Esophagus muscularis mucosa (tissue), 4 donors: ENCODE measurements around the gene PTPRT. TPM values are rescaled to one million over a fixed set of nuclear protein-coding genes. Genes with fewer than 3 reads are reported as not detected.
A peak's percentile ranks its signal among the peaks of the same experiment; 100 is the strongest.

Source experiments
- DNase-seq: peaks from one replicate; pipeline ENCODE4 v3.0.0-alpha.2; 2017; ENCODE audit errors: extremely low spot score
- H3K27ac ChIP-seq, 4 donors: fragments of 200-600 bp; sonication (generic); replicated peaks in 1 of 4; 1 replicate in 3 of 4; 2 replicates in 1 of 4; pipeline ENCODE4 v1.5.1; 2016 to 2019; ENCODE audit warnings: mild to moderate bottlenecking in 1 of 4
- H3K27me3 ChIP-seq, 4 donors: fragments of 200-600 bp; sonication (generic); one replicate each; pipeline versions ENCODE4 v1.5.1 to v1.6.0; 2016 to 2019
- H3K36me3 ChIP-seq, 4 donors: fragments of 200-600 bp; sonication (generic); one replicate each; pipeline ENCODE4 v1.5.1; 2016 to 2019
- H3K4me1 ChIP-seq, 4 donors: fragments of 200-600 bp; sonication (generic); one replicate each; pipeline ENCODE4 v1.5.1; 2016 to 2019
- H3K4me3 ChIP-seq, 4 donors: fragments of 200-600 bp; sonication (generic); 1 replicate in 2 of 4; 2 replicates in 2 of 4; pipeline ENCODE4 v1.5.1; 2016 to 2019; ENCODE audit warnings: mild to moderate bottlenecking in 4 of 4, moderate library complexity in 1 of 4
- H3K9me3 ChIP-seq, 4 donors: fragments of 200-600 bp; sonication (generic); 1 replicate in 3 of 4; 2 replicates in 1 of 4; pipeline ENCODE4 v1.5.1; 2016 to 2019
- EP300 ChIP-seq: sonication (generic); formaldehyde crosslinking; IDR thresholded peaks from one replicate; pipeline ENCODE4 v1.6.1; 2017; ENCODE audit warnings: antibody characterized with exemption
- POLR2A ChIP-seq: fragments of 450-650 bp; IDR thresholded peaks from one replicate; pipeline ENCODE4 v1.6.1; 2017; ENCODE audit warnings: antibody characterized with exemption, moderate library complexity, mild to moderate bottlenecking, low read depth
- POLR2AphosphoS5 ChIP-seq, 2 donors: sonication (generic); formaldehyde crosslinking; IDR thresholded peaks; one replicate each; pipeline ENCODE4 v1.6.1; 2017; ENCODE audit warnings: antibody characterized with exemption in 2 of 2
- WGBS: methylation state at CpG from one replicate; pipeline ENCODE4 v1.1.5; 2018; 5-methylcytosine and 5-hydroxymethylcytosine counted together
- intact Hi-C: fragments of 100-400 bp; cut with DNase I; formaldehyde crosslinking; loops from one replicate; pipeline ENCODE4 v1.15.1; 2023
- total RNA-seq, 4 donors: library from RNA; depleted of rRNA; stranded (reverse); fragments of >200 nt; gene quantifications; one replicate each; pipeline versions ENCODE4 v1.1.0 to v1.2.1, GENCODE V29; 2016
- TF ChIP-seq, protein P1 (sequence below), 3 experiments: fragments of 200-600 bp in 2 of 3; fragments of 450-650 bp in 1 of 3; sonication (generic) in 2 of 3; IDR thresholded peaks; one replicate each; pipeline ENCODE4 v1.5.1; 2017 to 2019; ENCODE audit warnings: antibody characterized with exemption in 3 of 3, mild to moderate bottlenecking in 2 of 3, moderate library complexity in 1 of 3

PTPRT gene
- total RNA-seq, 4 donors from 2014 or later: 0.06 to 0.39 TPM; not detected in 2

DNA sequence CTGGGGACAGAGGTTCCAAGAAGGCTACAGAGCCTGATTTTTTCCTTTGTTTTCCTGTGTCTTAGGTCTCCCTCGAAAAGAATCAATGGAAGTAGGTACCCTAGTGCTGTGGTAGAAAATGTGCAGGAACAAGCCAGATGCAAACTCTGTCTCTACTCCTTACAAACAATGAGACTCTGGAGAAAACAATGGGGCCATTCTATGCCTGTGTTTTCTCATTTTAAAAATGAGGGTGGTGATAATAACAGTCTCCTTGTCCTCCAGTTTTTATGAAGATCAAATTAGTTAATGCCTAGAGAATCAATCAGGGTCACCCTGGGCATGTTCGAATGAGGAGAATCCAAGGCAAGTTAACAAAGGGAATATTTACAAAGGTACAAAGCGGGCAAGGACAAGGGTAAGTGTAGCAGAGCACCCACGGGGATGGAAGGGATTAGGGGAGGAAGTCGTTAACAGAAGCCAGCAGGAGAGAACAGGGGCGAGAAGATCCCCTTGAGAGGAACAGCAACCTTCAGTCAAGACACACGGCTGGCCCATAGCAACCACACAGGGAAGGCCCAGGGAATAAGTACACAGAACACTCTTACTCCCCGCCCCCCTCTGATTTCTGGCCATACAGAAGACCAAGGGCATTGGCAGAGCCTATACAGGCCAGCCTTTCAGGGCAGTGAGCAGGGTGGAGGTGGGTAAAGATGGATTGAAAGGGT, 342.8 kb downstream of the PTPRT start:
- no peaks in the 10 kb centered on the region for H3K27me3 ChIP-seq
- WGBS: 56% methylated on average over 8 of the region's 8 CpGs
- no peaks in the 10 kb centered on the region for H3K36me3 ChIP-seq
- H3K27ac ChIP-seq: no peak overlapping the region
- H3K9me3 ChIP-seq: no peaks in the 10 kb centered on the region
- intact Hi-C loops: no loop called here
- peak; percentile 91 for DNase-seq
- no peak overlapping the region for H3K4me3 ChIP-seq
- no peaks in the 10 kb centered on the region for H3K4me1 ChIP-seq
- TF ChIP-seq POLR2AphosphoS5 (IDR thresholded peaks at IDR 0.05) (no peak), EP300 (no peak), POLR2A (no peak)
- TF ChIP-seq, protein P1, sequence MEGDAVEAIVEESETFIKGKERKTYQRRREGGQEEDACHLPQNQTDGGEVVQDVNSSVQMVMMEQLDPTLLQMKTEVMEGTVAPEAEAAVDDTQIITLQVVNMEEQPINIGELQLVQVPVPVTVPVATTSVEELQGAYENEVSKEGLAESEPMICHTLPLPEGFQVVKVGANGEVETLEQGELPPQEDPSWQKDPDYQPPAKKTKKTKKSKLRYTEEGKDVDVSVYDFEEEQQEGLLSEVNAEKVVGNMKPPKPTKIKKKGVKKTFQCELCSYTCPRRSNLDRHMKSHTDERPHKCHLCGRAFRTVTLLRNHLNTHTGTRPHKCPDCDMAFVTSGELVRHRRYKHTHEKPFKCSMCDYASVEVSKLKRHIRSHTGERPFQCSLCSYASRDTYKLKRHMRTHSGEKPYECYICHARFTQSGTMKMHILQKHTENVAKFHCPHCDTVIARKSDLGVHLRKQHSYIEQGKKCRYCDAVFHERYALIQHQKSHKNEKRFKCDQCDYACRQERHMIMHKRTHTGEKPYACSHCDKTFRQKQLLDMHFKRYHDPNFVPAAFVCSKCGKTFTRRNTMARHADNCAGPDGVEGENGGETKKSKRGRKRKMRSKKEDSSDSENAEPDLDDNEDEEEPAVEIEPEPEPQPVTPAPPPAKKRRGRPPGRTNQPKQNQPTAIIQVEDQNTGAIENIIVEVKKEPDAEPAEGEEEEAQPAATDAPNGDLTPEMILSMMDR (IDR thresholded peaks at IDR 0.05): no peak

DNA sequence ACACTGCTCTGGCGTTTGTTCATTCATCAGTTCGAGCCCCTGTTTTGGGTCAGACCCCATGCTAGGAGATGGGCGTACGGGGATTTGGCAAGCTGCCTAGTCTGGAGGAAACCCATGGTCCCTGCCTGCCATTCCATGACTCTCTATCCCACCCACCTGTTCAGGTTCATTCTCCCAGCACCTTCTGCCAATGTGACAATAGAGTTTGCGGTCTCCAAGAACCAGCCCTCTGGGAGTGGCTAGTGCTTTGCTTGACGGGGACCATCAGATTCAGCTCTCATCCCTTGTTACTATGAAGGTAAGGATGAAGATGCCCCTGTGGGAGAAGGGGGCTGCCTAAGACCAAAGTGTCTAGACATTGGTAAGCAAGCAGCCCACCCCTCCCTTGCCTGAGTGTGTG, 345.0 kb downstream of the PTPRT start:
- Histone ChIP-seq H3K27ac (no peak overlapping the region), H3K4me3 (no peak overlapping the region), H3K9me3 (no peaks in the 10 kb centered on the region), H3K27me3 (no peaks in the 10 kb centered on the region), H3K36me3 (no peaks in the 10 kb centered on the region), H3K4me1 (no peaks in the 10 kb centered on the region)
- intact Hi-C loops: no loop called here
- TF ChIP-seq POLR2AphosphoS5 (IDR thresholded peaks at IDR 0.05): no peak
- TF ChIP-seq POLR2A: no peak
- no peak for TF ChIP-seq EP300
- peak; percentile 90 for DNase-seq
- WGBS: 79% methylated on average over 6 of the region's 6 CpGs

DNA sequence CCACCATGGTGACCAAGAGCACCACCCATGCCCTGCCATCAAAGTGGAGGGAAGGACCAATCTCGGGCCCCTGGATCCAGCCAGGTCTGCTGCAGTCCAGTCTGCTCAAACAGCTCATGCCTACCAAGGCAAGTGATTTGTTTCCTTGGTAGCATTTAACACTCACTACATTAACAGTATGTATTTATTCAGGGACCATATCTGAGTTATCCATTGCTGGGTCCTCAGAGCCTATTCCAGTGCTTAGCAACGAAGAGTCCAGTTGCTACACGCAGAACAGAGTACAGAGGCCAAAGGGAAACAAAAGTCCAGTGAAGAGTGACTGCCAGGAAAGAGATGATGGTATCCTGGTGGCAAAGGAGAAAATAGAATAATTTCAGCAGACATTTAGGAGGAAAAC, 352.2 kb downstream of the PTPRT start:
- Histone ChIP-seq H3K4me3 (no peak overlapping the region), H3K27me3 (no peaks in the 10 kb centered on the region), H3K4me1 (no peaks in the 10 kb centered on the region), H3K36me3 (no peaks in the 10 kb centered on the region), H3K9me3 (no peaks in the 10 kb centered on the region), H3K27ac (no peak overlapping the region)
- TF ChIP-seq POLR2A: no peak
- TF ChIP-seq EP300: no peak
- TF ChIP-seq, protein P1 (IDR thresholded peaks at IDR 0.05): no peak
- DNase-seq: no peak
- intact Hi-C loops: no loop called here
- WGBS: 86% methylated on average over 3 of the region's 3 CpGs

DNA sequence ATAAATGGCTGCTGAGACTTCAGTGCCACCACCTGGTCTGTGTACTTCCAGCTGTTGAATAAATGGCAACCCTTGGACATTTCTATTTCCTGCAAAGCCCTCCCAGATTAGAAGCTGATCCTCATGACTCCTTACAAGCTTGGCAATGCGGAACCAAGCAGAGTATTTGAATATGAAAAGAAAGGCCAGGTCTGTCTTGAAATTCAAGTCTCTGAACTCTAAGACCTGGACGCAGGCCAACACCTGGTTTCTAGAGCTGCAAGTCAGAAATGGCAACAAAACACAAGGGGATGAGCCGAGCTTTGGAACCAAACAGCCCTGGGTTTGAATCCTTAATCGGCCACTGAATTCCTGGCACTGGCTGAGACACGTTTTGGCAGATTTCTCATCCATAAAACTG, 353.4 kb downstream of the PTPRT start:
- intact Hi-C loops: no loop called here
- H3K4me1 ChIP-seq: no peaks in the 10 kb centered on the region
- H3K36me3 ChIP-seq: no peaks in the 10 kb centered on the region
- H3K27me3 ChIP-seq: no peaks in the 10 kb centered on the region
- no peak overlapping the region for H3K4me3 ChIP-seq
- H3K27ac ChIP-seq: no peak overlapping the region
- TF ChIP-seq POLR2AphosphoS5 (IDR thresholded peaks at IDR 0.05): no peak
- TF ChIP-seq, protein P1 (IDR thresholded peaks at IDR 0.05): no peak
- no peak for TF ChIP-seq POLR2A
- no peak for TF ChIP-seq EP300
- 47% methylated on average over 5 of the region's 5 CpGs for WGBS
- no peak for DNase-seq
- no peaks in the 10 kb centered on the region for H3K9me3 ChIP-seq

DNA sequence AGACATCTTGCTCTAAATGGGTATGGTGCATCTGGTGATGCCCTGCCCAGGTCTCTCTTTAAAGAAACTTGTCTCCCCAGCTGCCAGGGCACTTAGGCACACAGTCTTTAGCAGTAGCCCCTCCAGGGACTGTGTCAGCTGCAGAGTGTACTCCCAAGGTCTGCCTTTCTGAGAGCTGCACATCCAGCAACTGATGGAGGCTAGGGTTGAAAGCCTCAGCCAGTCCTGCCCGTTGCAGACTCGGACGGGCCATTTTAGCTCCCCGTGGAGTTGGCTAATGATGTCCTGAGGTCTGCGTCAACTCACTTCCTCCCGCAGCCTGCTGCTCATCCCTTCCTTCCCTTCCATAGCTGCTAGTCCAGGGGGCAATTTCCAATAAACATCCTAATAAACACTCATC, 381.8 kb downstream of the PTPRT start:
- 61% methylated on average over 6 of the region's 6 CpGs for WGBS
- H3K9me3 ChIP-seq: no peaks in the 10 kb centered on the region
- no peak for DNase-seq
- H3K27ac ChIP-seq: no peak overlapping the region
- no peaks in the 10 kb centered on the region for H3K36me3 ChIP-seq
- intact Hi-C loops: no loop called here
- H3K4me1 ChIP-seq: no peaks in the 10 kb centered on the region
- H3K4me3 ChIP-seq: no peak overlapping the region
- H3K27me3 ChIP-seq: peaks cover 0 to 6% (median 0%) of the 10 kb centered on the region in 4 donors
- TF ChIP-seq POLR2AphosphoS5 (IDR thresholded peaks at IDR 0.05) (no peak), POLR2A (no peak), EP300 (no peak)
- TF ChIP-seq, protein P1 (IDR thresholded peaks at IDR 0.05): no peak
